HG03460 (cell line): ENCODE measurements around the gene TENM4.

Experiments
- ATAC-seq: cut with Tn5 transposase; IDR thresholded peaks from one replicate; pipeline ENCODE4 v1.9.1; 2021; ENCODE audit not compliant: unreplicated experiment

TENM4 gene

GRCh38 chr11:79348976-79349682 lies 91.7 kb downstream of the TENM4 start:
- ATAC-seq, result no peak

- ATAC-seq, result no peak
Observed at GRCh38 chr11:79346021-79346420, 94.8 kb downstream of the TENM4 start.

GRCh38 chr11:79344753-79345294 lies 96.0 kb downstream of the TENM4 start:
- ATAC-seq, result no peak

- no peak for ATAC-seq
Observed at GRCh38 chr11:79342686-79343085, 98.1 kb downstream of the TENM4 start.

- ATAC-seq, result no peak
Observed at GRCh38 chr11:79342236-79342635, 98.6 kb downstream of the TENM4 start.

GRCh38 chr11:79340535-79340934 lies 100.3 kb downstream of the TENM4 start:
- ATAC-seq, result no peak

- ATAC-seq, result no peak
Observed at GRCh38 chr11:79336797-79337517, 103.9 kb downstream of the TENM4 start.

GRCh38 chr11:79335681-79336080 lies 105.1 kb downstream of the TENM4 start:
- ATAC-seq, result no peak

- no peak for ATAC-seq
Observed at GRCh38 chr11:79333355-79333754, 107.5 kb downstream of the TENM4 start.

GRCh38 chr11:79332017-79332416 lies 108.8 kb downstream of the TENM4 start:
- ATAC-seq, result no peak

GRCh38 chr11:79331203-79331901 lies 109.5 kb downstream of the TENM4 start:
- ATAC-seq, result no peak

GRCh38 chr11:79330651-79331050 lies 110.2 kb downstream of the TENM4 start:
- no peak for ATAC-seq

GRCh38 chr11:79329561-79329960 lies 111.3 kb downstream of the TENM4 start:
- no peak for ATAC-seq

GRCh38 chr11:79328402-79328801 lies 112.4 kb downstream of the TENM4 start:
- no peak for ATAC-seq

GRCh38 chr11:79325851-79326250 lies 115.0 kb downstream of the TENM4 start:
- ATAC-seq, result no peak

- ATAC-seq, result no peak
Observed at GRCh38 chr11:79321263-79321662, 119.6 kb downstream of the TENM4 start.

- ATAC-seq, result no peak
Observed at GRCh38 chr11:79314906-79315689, 125.7 kb downstream of the TENM4 start.

GRCh38 chr11:79313530-79313913 lies 127.3 kb downstream of the TENM4 start:
- no peak for ATAC-seq

- ATAC-seq, result no peak
Observed at GRCh38 chr11:79312617-79313529, 128.0 kb downstream of the TENM4 start.

GRCh38 chr11:79311461-79311860 lies 129.4 kb downstream of the TENM4 start:
- ATAC-seq, result no peak
